Left renal cortex interstitium (tissue), 4 donors: ENCODE results near the gene GUF1. TPM values are rescaled to one million over a fixed set of nuclear protein-coding genes. Genes with fewer than 3 reads are reported as not detected.

ENCODE experiments used
- DNase-seq, 4 donors: peaks; one replicate each; pipeline ENCODE4 v3.0.0-alpha.2; 2013; ENCODE audit warnings: low read depth in 4 of 4, low spot score in 2 of 4, missing footprints in 1 of 4
- polyA plus RNA-seq, 4 donors: library from polyadenylated mRNA; unstranded; fragments of 120-200 nt; gene quantifications; one replicate each; pipeline ENCODE4 v1.2.1, GENCODE V29; 2013; ENCODE audit not compliant: insufficient read length in 4 of 4

Gene GUF1, protein sequence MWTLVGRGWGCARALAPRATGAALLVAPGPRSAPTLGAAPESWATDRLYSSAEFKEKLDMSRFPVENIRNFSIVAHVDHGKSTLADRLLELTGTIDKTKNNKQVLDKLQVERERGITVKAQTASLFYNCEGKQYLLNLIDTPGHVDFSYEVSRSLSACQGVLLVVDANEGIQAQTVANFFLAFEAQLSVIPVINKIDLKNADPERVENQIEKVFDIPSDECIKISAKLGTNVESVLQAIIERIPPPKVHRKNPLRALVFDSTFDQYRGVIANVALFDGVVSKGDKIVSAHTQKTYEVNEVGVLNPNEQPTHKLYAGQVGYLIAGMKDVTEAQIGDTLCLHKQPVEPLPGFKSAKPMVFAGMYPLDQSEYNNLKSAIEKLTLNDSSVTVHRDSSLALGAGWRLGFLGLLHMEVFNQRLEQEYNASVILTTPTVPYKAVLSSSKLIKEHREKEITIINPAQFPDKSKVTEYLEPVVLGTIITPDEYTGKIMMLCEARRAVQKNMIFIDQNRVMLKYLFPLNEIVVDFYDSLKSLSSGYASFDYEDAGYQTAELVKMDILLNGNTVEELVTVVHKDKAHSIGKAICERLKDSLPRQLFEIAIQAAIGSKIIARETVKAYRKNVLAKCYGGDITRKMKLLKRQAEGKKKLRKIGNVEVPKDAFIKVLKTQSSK
- 10 to 100 TPM; 26.4 to 33.0 (median 28.7) TPM for polyA plus RNA-seq

DNA sequence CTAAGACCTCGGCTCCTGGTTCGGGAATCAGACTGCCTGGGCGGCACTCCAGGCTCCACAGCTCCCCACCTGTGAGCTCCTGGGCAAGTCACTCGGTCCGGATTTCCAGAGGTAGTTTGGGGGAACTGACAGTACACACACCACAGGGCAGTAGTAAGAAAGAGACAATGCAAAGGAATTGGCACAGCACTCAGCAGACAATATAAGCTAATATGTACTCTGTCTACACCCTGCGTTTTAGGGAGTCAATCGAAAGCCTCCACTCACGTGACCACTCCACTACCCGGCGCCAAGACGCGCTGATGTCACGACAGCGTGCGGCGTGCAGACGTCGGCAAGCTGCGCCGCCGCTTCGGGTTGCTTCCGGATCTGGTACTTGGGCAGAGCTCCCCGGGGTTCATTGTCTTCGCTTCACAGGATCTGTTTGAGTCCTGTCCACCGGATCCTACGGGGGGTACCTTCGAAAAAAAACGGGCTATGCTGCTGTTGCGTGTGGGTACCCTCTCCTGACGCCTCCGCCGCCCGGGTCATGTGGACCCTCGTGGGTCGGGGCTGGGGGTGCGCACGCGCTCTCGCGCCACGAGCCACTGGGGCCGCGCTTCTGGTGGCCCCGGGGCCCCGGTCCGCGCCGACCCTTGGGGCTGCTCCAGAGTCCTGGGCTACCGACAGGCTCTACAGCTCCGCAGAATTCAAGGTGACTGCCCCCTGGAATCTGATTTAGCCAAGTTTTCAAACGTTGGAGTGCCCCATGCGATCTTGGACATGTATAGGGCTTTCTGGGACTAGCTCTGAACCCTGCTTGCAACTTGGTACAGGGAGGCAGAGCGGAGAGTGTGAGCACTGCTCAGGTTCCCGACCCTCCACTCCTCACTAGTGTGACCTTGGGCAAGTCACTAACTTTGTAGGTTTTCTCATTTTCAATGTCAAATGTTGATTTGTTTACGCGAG lies at the start of gene GUF1:
TSS of gene GUF1 (plus strand) at position 327 of the 948 bp plus-strand sequence. CDS start at position 530, 203 bp downstream.
- peak; percentile 72 to 91 (median 86) for DNase-seq

GRCh38 chr4:44629280-44629866 lies 48.8 kb upstream of the GUF1 start:
- peak; percentile 4 to 39 (median 16) for DNase-seq

- no peak for DNase-seq
Measured at GRCh38 chr4:44632089-44632488, 46.1 kb upstream of the GUF1 start.

- no peak for DNase-seq
Measured at GRCh38 chr4:44632733-44633132, 45.5 kb upstream of the GUF1 start.

GRCh38 chr4:44638091-44638490 lies 40.1 kb upstream of the GUF1 start:
- DNase-seq = no peak

DNA sequence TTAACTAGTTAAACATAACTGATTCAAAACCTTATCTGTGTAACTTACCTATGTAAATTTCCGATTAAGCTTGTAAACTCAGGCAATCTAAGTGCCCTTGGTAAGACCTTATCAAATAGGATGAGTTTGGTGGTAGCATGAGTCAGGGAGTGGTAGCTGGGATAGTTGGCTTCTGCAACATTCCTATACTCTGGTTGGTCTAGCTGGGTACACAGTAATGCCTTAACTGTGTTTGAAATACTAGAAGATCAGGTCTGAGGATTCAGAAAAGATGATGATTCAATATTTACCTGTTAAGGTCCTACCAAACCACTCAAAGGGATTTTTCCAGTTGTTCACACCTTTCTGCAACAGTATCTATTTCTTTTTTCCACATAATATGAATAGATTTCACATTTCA lies 32.1 kb upstream of the GUF1 start:
- no peak for DNase-seq

DNA sequence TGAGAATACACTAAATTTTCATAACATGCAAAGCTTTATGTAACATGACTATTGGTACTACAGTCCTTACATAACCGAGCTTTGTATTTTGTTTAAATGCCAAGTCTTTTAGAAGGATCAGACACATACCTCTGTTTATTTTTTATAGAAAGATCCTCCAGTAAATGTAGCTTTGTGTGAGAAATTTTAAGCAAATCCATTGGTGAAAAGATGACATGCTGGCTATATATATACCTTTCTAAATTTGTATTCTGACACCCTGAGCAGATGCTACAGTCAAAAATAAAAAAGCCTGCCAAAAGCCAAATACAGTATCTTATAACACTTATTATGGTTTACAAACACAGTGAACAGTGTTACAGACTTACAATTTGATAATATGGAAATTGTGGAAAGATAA lies 26.8 kb upstream of the GUF1 start, which contains the start of gene YIPF7:
TSS of gene YIPF7 (minus strand) at position 201 of the 400 bp plus-strand sequence. CDS start 1,525 bp downstream, outside the sequence.
- DNase-seq = no peak

- DNase-seq = no peak
Measured at GRCh38 chr4:44652002-44652401, 26.2 kb upstream of the GUF1 start.

GRCh38 chr4:44660396-44660795 lies 17.8 kb upstream of the GUF1 start:
- no peak for DNase-seq

GRCh38 chr4:44661940-44662622 lies 16.1 kb upstream of the GUF1 start:
- DNase-seq = no peak

- no peak for DNase-seq
Measured at GRCh38 chr4:44662623-44663005, 15.6 kb upstream of the GUF1 start.

DNA sequence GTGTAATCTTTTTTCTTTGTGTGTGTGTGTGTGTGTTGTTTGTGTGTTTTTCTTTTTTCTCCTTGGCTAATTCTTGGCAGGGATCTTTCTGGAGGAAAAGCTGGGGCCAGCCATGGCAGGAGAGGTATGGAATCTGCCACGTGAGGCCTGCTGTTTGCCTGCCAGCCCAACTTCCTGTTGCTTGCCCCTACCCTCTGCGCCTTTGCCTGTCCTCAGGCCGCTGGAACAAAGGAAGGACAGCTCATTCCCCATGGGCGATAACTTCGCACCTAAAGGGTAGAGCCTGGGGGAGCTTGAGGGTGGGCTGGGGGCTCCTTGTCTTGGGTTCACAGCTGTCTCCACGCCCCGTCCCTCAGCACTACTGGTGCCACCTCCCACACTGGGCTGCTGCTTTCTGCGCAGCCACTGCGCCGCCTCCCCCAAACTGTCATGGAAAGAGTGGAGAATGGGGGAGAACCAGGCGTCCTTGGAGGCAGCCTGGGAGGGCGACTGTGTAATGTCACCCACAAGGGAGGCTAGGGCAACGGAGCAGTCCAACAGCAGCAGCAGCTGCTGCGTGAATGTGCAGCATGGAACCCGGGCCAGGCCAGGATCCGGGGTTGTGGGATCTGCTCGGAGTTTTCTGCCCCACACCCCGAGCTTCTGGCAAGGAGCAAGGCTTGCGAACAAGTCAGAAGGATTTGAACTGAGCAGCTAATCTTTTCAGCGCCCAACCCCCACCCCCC lies 14.5 kb upstream of the GUF1 start:
- no peak for DNase-seq

DNA sequence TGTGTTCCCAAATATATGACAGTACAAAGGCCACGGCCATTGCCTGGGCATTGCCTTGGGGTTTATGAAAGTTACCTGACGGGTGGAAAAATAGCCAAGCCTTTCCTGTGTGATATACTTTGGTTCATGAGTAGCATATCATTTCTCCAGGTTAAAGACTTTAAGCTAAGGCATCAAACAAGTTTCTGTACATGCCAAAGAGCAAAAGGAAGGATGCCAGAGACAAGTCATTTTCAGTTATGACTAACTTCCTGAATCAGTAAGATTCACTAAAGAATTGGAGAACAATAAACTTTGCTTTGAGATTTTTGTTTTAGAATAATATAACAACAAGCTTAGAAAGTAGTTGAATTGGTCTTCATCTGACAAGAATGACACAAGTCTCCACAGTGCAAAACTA lies 9.7 kb upstream of the GUF1 start:
- no peak for DNase-seq

DNA sequence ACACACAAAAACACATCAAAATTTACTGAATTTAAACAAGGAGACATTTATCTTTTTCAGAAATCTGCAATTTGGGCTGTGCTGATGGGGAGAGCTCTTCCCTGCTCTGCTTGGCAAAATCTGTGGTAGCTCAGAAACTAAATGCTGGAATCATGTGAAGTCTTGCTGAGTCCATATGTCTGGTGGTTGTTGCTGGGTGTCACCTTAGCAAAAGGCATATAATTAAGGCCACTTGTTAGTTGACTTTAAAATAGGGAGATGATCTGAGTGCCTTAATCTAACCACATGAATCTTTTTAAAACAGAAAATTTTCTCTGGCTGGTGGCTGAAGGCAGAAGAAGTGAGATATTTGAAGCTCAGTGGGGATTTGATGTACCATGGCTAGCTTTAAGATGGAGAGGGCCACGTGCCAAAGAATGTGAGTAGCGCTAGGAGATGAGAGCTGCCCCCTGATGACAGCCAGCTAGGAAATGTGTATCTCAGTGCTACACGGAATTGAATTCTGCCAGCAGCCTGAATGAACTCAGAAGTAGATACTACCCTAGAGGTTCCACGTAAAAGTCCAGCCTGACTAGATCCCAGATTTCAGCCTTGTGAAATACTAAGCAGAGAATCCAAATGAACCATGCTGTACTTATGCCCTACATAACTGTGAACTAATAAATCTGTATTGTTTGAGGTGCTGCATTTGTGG lies 7.6 kb upstream of the GUF1 start:
- no peak for DNase-seq

GRCh38 chr4:44671636-44672035 lies 6.6 kb upstream of the GUF1 start:
- no peak for DNase-seq

DNA sequence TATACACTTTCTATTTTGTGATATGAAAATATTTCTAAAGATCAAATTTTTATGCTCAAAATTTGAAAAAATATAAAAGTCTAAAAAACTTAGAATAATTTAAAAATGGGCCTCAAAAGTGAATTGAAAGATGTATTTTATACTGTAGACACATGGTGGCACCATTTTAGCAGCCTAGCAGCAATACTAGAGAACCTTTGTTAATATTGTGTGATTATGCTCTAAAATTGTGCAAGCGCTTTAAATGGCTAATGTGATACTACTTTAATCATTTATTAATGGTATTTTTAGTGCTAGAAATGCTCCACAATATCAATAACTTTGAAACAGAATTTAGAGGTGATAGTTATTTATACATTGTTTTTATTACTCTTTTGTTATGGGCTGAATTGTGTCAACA lies 3.7 kb upstream of the GUF1 start:
- no peak for DNase-seq

DNA sequence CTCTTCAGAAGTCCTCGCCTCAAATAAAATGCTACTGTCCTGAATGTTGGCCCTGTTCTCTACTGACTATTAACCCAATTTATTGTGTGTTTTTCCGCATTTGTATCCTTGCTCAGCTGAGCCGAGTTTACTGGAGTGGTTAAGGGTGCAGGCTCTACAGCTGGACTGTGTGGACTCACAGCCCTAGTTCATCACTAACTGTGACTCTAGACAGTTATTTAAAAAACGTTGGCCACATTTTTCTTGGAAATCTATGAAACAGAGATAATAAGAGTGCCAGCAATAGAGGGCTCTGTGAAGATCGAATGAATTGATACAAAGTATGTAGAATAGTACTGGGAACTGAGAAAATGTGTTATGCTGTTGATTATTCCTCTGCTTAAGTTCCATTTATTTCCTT lies 2.9 kb upstream of the GUF1 start:
- DNase-seq = no peak

- DNase-seq = peak in 1 of 4 donors; percentile 3
Measured at GRCh38 chr4:44679060-44679459, 840 bp downstream of the GUF1 start.

- DNase-seq = no peak
Measured at GRCh38 chr4:44684648-44685047, 6.4 kb downstream of the GUF1 start.
